Islet of Langerhans (tissue), 1 donor: ENCODE results near the gene C10orf90.
"Not testable (repeated sequence)": the region's sequence is repeated elsewhere in the genome, so short reads cannot be mapped to it uniquely, and the experiment has no call there.

ENCODE experiments used
- FAIRE-seq: peaks from one replicate; lab custom pipeline; 2011; peaks lifted over from hg19 to GRCh38; lab: Jason Lieb, UNC

C10orf90 gene

DNA sequence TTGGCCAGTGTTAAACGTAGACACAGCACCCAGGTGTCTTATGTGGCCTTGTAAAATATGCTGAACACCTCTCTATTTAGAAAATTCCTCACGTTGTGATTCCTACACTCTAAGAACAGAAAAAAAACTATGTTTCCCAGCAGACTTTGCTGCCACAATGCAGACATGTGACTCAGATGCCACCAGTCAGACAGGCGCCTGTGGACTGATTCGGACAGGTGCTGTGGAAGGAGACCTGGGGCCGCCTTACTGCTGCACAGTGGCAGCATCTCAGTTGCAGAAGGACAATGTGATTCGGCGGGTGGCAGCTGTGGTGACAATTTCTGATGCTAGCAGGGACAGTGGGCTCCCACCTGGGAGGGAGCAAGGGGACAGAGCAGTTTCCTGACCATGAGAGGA, 88.8 kb downstream of the C10orf90 start:
- no peak for FAIRE-seq

DNA sequence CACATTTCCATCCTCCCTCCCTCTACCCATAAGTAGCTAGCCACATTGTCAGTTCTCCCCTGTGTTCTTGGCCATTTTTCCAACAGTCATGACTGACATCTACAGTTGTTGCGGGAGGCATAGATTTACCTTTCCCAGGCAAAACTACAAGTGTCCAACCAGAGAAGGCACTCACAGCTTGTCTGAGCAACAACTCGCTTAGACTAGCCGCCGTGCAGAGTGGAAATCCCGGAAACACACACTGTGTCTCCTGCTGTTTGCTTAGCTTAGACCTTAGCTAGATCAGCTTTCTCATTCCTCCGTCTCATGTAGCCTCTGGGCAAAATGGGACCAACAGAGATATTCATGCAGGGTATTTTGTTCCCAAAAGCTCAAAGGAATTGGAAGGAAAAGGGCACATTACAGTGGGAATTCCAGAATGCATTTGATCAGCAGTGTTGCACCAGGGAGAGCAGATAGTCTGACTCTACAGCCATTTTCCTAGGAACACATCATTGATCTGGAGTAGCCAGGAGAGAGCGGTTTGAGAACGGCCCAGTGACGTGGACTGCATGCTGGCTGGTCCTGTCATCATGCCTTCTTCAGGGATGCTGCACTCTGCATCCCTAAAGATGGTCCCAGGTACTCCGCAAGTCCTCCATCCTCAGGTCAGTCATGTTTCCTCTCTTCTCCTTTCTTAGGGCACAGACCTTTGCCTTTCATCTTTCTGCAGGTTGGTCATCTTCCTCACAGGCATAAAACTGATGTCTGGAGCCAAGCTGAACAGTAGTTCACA, 89.4 kb downstream of the C10orf90 start:
- no peak for FAIRE-seq

DNA sequence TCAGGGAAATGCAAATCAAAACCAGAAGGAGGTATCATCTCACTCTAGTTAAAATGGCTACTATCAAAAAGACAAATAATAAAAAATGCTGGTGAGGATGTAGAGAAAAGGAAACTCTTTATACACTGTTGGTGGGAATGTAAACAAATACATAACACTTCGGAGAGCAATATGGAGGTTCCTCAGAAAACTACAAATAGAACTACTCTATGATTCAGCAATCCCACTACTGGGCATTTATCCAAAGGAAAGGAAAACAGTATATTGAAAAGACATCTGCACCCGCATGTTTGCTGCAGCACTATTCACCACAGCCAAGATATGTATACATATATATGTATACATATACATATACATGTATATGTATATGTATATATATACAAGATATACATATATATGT, 94.2 kb downstream of the C10orf90 start:
- FAIRE-seq, result no peak

DNA sequence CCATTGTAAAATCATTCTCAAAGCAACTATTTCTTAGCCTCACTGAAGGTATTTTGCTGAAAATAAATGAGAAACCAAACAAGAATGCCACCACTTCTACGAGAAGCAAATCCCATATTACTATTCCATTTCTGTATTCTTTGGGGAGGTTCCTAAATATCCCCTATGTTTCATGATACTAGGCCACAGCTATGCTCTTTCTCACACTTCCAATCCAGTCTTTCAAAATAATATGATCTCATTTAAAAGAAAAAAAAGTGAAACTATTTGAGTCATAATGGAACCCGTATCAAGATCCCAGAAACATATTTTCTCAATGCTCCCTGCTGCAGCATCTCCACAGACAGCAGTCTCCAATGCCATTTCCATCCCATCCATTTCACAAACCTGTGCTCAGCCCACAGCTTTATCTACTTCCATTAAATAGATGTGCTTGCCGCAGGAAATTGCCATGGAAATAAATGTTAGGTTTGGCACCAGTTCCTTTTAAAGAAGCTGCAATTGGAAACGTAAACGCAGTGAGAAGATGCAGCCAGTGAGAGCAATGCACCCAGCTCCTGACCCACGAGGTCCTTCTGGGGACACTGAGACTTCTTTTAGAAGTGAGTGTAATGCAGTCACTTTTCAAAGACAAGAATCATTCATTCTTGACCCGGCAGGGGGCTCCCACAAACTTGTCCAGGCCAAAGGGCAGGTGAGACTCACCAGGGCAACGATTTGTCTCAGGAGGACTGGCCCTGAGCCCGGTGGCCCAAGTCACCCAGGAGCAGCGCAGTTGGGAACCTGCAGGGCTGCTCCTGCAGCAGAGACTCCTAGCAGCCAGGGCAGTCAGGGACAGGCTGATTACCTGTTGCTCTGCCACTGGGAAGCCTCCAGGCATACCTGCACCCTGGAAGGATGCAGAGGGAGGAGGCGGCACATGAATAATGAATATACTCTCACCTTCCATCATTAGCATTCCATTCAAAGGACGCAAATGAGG, 99.6 kb downstream of the C10orf90 start:
- FAIRE-seq, result no peak

DNA sequence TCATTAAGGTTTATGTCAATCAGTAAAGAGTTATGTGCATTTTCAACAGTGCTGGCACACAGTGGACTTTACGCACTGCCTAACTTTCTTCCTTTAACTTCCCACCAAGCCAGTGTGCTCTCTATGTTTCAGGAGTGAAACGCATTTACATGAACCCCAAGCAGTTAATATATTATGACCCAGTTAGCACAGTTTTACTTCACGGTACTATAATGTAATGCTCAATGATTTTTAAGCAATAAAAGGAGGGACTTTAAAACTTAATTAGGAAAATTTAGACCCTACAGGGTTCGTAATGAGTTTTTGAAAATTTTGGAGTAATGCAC, 100.3 kb downstream of the C10orf90 start:
- FAIRE-seq, result no peak

DNA sequence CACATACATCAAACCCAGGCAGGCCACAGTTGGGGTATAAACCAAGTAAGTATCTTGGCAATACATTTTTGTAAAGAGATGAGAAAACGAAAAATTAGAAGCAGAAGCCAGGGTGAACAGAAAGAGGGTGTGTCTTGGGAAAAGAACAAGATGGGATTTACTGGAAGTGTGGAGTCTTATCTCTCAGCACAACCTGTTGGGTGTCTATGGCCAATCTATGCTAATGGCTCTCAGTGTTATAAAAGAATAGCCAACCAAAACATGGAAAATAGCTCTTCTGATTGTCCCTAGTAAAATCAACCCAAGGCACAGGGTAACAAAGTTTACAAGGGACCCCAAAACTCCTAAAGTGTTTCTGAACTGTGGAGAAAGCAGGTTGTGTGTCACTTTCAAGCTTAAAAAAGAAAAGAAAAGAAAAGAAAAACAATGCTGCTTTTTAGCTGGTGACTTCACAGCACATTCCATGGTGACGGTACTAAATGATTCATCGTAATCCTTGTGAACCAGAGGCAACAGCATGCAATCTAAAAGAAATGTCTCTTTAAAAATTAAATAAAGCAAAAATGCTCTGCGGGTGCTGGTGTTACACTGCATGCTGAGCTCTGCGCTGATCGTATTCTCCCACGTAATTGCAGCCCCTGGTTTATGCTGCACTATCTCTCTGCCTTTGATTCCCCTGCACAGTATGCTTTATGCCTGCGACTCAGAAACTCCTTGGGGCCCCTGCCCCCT, 100.8 kb downstream of the C10orf90 start:
- no peak for FAIRE-seq

DNA sequence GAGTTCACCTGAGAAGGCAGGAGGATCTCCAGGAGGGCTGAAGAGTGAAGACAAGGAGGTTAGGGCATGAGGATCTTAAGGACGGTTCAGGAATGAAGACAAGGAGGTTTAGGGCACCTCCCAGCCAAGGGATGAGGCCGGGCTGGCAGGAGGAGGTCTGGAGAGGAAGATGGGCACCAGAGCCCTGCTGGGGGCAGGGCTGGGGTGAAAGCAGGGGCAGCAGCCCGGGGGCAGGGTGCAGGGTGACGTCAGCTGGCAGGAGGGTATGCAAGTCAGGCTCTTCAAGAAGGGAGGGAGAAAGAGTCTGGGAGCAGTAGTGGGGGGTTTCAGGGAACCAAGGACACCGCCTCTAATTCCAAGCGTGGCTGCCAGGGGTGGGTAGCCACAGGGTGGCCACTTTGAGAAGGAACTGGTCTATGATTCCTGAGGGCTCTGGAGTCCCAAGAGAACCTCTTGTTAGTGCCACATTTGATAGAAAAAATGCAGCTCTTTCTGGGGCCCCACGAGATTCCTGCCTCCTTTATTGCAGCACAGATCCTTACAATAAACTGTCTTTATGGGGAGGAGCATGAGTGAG, 101.6 kb downstream of the C10orf90 start:
- no peak for FAIRE-seq

DNA sequence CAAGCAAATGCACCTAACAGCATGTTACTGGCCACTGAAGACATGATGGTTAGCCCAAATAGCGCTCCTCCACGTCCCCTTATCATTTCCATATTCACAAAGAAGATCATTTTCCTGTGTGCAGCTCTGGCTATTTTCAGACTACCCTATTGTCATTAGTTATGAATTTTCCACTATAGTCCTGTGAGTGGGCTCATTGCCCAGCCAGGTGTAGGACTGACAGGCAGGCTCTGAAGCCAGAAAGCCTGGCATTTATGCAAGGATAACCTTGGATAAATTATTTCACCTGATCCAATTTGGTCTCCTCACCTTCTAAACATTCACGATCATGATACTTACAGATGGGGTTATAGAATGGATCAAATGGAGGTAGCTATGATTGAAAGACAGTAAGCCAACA, 104.6 kb downstream of the C10orf90 start:
- no peak for FAIRE-seq

DNA sequence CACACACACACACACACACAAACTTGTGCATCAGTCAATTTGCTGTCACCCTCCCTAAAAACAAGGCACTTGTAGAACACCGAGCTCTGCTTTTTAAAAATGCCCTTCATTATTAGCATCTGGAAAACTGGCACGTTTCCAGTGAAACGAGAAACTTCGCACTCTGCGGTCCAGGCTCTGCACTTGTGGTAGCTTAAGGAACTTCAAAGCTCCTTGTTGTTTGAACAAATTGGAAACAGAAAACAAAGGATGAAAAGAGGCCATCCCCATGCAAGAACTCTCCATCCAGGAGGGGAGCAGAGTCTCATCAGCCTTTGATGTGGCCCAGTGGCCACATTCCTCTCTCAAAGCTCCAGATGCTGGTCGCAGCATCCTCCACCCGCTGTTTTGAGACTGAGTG, 105.1 kb downstream of the C10orf90 start:
- FAIRE-seq, result no peak

DNA sequence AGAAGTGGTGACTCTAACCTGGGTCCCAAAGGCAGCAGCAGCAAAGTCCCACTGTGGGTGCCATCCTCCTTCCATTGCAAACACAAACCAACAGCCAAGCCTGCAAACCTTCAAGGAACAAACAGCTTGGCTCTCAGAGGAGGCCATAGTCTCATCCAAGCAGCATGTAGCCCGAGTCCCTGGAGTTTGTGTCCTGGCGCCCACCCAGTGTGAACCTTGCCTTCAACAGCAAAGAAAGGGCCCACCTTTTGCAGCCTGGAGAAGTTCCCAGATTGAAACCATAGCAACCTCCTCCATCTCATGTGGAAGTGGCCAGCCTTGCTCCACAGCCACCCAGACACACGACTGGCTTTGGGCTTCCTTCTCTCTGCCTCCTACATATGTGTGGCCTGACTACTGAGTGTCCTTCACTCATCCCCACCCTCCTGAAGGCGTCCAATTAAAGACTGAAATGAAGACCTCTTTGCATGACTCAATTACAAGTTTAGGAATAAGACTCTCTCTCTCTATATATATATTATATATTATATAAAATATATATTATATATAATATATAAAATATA, 106.1 kb downstream of the C10orf90 start:
- FAIRE-seq, result no peak

DNA sequence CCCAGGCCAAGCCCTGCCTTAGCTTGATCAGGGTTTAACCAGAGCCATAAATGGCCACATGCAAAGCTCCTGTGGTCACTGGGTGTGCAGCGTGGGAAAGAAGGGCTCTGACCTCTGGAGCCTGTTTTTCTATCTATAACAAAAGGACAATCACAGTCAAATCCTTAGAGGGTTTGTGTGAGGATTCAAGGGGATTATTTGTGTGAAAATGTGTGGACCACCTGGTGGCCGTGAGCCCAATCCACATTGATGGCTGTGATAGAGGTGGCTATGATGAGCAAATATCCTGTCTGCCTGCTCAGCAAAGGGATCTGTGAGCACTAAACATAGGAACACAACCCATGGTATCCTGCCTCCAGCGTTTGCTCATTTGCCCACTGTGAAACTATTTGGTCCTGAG, 107.1 kb downstream of the C10orf90 start:
- FAIRE-seq, result no peak

DNA sequence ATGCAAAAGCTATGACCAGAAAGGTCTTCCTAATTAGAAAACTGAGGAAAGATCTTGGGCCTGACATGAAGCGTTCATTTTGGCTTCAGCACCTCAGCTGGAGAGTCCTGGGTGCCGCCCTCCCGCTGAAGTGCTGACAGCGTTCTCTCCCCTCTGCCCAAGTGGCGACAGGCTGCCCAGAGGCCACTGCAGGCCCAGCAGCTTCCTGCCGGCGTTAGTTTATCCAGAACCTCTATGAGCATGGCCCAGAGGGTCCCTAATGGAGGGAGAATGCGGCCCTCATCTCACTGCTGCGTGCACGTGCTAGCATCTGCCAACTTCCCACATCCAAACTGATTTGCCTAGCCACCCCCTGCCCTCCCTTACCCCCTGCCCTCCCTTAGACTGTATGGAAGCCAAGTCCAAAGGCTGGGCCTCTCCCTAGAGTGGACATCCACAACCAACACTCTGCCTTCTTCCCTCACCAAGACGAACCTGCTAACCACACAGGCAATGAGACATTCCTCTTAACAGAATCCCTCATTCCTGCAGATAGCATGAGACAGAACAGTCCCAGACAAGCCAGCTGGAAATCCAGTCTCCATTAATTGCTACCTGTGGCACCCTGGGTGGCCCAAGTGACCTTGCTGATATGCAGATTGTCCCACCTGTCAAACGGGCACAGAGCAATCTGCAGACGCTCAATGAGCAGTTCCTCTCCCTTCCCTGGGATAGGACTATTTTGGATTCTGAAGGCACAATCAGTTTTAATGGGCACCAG, 108.4 kb downstream of the C10orf90 start:
- FAIRE-seq, result no peak

DNA sequence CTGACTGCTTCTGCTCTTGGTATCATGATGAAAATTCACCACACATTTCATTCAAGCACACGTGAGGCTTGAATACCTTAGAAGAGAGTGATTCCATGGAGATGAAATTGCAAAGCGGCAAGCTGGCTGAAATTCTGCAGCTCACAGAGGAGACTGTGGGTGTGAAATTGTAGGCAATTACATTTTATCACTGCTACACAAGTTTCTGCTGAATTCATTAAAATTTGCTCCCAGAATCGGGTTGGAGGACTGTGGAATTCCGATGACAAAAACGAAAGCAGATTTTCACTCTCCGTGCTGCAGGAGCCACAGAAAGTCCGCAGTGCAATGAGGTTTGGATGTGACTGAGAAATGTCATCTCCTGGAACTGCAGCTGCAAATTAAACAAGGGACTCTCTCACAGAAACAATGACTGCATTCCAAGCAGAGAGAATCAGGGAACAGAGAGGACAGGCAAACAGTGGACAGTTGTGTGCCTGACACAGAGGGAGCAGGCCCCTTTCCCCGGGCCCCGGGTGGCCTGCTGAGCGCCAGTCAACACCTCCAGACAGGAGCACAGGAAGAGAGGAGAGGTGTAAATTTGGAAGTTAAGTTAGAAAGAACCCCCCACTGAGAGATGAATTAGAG, 109.1 kb downstream of the C10orf90 start:
- FAIRE-seq, result no peak

DNA sequence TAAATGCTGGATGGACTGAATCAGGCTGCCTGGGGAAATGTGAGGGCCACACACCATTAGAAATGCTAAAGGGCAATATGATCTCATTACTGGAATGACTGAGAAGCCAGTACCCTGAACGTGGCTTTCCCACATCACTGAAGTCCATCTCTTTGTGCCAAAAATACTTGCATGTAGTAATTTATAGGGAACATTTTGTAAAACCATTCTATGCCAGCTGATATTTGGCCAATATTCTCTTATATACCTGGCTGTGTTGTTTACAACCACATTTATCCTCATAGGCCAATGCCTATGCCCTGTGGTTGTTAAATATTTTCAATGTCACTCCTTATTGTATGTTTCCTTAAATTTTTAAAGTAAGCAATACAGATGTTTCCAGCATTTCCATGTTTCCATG, 111.6 kb downstream of the C10orf90 start:
- no peak for FAIRE-seq

DNA sequence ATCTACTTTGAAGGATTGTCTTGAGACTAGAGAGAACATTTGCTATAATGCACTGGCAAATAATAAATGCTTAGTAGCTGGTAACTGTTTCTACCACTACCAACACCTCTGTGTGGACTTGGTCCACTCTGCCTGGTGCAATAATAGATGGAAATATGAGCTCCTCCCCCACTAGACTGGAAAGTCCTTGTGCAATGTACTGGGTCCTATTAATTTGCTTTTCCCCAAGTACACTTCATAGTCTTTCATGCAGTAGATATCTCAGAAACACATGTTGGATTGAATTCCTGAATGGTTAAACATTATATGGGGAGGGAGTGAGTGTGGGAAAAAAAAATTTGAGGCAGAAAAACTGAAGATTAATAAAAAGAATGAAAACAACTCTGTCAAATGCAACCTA, 119.3 kb downstream of the C10orf90 start:
- no peak for FAIRE-seq

DNA sequence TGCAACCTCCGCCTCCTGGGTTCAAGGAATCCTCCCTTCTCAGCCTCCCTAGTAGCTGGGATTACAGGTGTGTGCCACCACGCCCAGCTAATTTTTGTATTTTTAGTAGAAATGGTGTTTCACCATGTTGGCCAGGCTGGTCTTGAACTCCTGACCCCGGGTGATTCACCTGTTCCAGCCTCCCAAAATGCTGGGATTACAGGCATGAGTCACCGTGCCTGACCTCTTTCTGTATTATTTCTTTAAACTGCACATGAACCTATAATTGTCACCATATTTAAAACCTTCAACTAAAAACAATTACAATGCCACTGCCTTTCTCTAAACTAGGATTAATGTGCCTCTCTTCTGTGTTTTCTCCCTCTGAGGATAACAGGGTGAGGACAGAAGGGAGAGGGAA, 119.9 kb downstream of the C10orf90 start:
- FAIRE-seq, result not testable (repeated sequence)

DNA sequence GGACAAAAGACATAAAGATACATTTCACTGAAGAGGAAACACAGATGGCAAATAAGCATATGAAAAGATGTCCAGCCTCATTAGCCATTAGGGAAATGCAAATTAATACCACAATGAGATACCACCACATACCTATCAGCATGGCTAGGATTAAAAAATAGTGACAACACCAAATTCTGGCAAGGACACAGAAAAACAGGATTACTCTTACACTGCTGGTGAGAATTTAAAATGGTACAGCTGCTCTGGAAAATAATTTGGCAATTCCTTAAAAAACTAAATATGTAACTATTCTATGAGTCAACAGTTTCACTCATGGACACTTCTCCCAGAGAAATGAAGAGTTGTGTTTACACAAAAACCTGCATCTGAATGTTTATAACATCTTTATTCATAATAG, 121.1 kb downstream of the C10orf90 start:
- no peak for FAIRE-seq

DNA sequence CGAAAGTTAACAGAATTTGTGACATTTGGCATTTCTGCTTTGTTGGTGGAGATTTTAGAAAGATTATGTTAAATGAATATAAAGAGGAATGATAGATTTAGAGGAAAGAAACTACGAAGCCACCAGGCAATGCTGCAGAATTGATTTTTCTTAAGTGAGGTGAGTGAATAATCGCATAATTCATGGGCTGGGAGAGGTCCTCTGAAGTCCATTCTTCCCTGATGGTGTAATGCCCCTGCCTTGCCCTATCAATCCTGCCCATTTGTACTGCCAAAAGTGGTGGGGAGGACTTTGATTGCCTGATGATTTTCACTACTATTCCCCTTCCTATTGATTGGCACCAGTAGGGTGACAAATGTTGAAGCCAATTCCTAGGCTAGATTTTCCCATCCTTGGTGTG, 125.9 kb downstream of the C10orf90 start:
- no peak for FAIRE-seq

DNA sequence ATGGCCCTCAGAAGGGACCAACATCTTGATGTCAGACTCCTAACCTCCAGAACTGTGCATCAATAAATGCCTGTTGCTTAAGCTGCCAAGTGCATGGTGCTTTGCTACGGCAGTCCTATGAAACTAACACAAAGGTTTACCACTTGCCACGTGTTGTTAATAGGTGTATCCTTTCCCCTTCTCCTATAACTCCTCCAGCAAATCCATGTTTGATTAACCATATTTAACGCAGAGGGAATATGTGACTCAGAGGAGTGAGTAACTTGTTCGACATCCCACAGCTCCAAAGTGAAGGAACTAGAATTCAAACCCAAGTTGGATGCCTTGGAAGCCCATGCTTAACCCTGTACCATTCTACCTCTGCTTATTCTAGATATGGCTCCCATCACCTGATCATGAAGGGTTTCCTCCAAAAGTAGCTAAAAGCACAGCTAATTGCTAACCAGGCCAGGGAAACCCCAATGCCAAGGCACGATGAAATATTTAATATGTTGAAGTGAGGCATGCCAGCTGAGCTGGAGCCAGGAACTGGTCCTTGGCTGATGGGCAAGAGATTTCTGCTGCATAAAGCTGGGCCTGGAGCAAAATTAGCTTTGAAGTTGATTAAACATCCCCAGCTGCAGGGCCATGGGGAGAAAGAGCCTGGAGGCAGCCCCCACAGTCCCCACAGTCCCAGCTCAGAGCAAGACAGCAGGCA, 131.9 kb downstream of the C10orf90 start:
- no peak for FAIRE-seq

DNA sequence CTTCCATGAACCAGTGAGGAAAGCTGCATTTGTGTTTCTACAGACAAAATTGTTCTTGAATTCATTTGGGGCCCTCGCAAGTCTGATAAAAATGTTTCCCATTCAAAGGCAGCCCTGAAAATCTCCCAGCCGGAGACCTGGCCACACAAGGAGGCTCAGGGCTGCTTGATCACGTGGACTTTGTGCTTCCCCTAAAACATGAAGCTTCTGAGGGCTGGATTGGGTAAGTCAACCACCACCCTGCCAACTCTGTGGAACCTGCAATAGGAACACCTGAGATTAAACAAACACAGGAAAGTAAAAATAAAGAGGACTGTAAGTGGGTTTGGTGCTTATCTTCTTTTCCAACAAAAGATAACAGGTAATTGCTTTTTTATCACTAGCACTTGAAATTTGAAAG, 133.8 kb downstream of the C10orf90 start:
- FAIRE-seq, result no peak
